HCT116 (cell line): Measurements from ENCODE around the gene LIPT2. TPM values are rescaled to one million over a fixed set of nuclear protein-coding genes. Genes with fewer than 3 reads are reported as not detected.

ENCODE experiments used
- ATAC-seq: fragments of 200-7000 bp; cut with Tn5 transposase; 2 replicates; pipeline ENCODE4 v1.9.1; 2020; ENCODE audit warnings: mild to moderate bottlenecking, moderate library complexity
- BruUV-seq: library from RNA; stranded (reverse); fragments of 400-500 nt; replicated peaks from 2 replicates; lab custom pipeline; 2021; lab: Mats Ljungman, UMichigan
- CTCF ChIA-PET: fragments of 300-600 bp; sonication (Branson Sonifier 250); formaldehyde crosslinking; loops from one replicate; lab custom pipeline; 2021; ENCODE audit warnings: antibody characterized with exemption; lab: Charles Lee
- POLR2A ChIA-PET: fragments of 300-600, 350-600 bp; sonication (Branson Sonifier 250); formaldehyde crosslinking; loops from one replicate; lab custom pipeline; 2021; ENCODE audit warnings: antibody characterized with exemption; lab: Charles Lee
- RAD21 ChIA-PET, 2 experiments: fragments of 300-600 bp; sonication (Branson Sonifier 250); formaldehyde crosslinking; loops; one replicate each; lab custom pipeline; 2023; ENCODE audit warnings: low total read pairs in 2 of 2; ENCODE audit not compliant: uncharacterized antibody in 2 of 2, unreplicated experiment in 2 of 2, low non-redundant PET in 1 of 2; lab: Charles Lee
- DNase-seq: peaks from one replicate; pipeline ENCODE4 v3.0.0-alpha.2; 2010; ENCODE audit warnings: low read depth, low spot score
- H2AFZ ChIP-seq: fragments of 200-600 bp; shearing (Covaris generic), sonication (generic); 2 replicates; pipeline ENCODE4 v1.6.1; 2017; ENCODE audit warnings: low read depth, mixed run types, mixed read lengths, antibody characterized with exemption, low read length; ENCODE audit not compliant: poor library complexity, severe bottlenecking
- H3K27ac ChIP-seq: 2 replicates; pipeline ENCODE4 v1.5.1; 2012; ENCODE audit warnings: low read depth, low read length
- H3K27me3 ChIP-seq: fragments of 200-600 bp; sonication (generic); 2 replicates; pipeline ENCODE4 v1.6.1; 2016; ENCODE audit warnings: mixed run types, low read length, mixed read lengths; ENCODE audit not compliant: insufficient read depth
- H3K36me3 ChIP-seq, 2 experiments: fragments of 200-500 bp in 1 of 2; fragments of 200-600 bp in 1 of 2; sonication (Bioruptor generic) in 1 of 2; sonication (generic) in 1 of 2; 2 replicates each; pipeline versions ENCODE4 v1.5.1 to v1.6.1; 2014 to 2016; ENCODE audit warnings: low read length in 2 of 2, inconsistent platforms in 1 of 2, mixed read lengths in 1 of 2, mixed run types in 1 of 2; ENCODE audit not compliant: insufficient read depth in 2 of 2, control insufficient read depth in 1 of 2
- H3K4me1 ChIP-seq, 2 experiments: fragments of 200-600 bp in 1 of 2; sonication (generic) in 1 of 2; 2 replicates each; pipeline versions ENCODE4 v1.5.1 to v1.6.1; 2012 to 2017; ENCODE audit warnings: low read length in 2 of 2, inconsistent platforms in 1 of 2, mild to moderate bottlenecking in 1 of 2, mixed read lengths in 1 of 2, mixed run types in 1 of 2, moderate library complexity in 1 of 2; ENCODE audit not compliant: insufficient read depth in 2 of 2, control insufficient read depth in 1 of 2
- H3K4me2 ChIP-seq: fragments of 200-600 bp; sonication (generic); 2 replicates; pipeline ENCODE4 v1.6.1; 2017; ENCODE audit warnings: mixed run types, low read length, mixed read lengths
- H3K4me3 ChIP-seq, 2 experiments: fragments of 200-600 bp in 1 of 2; sonication (generic) in 1 of 2; replicated peaks in 1 of 2; 2 replicates each; pipeline ENCODE4 v1.5.1; 2011 to 2016; ENCODE audit warnings: low read length in 2 of 2, control low read depth in 1 of 2, low read depth in 1 of 2, mild to moderate bottlenecking in 1 of 2, mixed read lengths in 1 of 2, mixed run types in 1 of 2
- H3K79me2 ChIP-seq: fragments of 200-600 bp; sonication (generic); 2 replicates; pipeline ENCODE4 v1.6.1; 2017; ENCODE audit warnings: mild to moderate bottlenecking, mixed run types, low read length, moderate library complexity, mixed read lengths; ENCODE audit not compliant: insufficient read depth
- H3K9ac ChIP-seq: fragments of 200-600 bp; sonication (generic); 2 replicates; pipeline ENCODE4 v1.6.1; 2016; ENCODE audit warnings: low read length, mixed read lengths
- H3K9me2 ChIP-seq: fragments of 200-600 bp; sonication (generic), shearing (Covaris generic); 2 replicates; pipeline ENCODE4 v1.6.1; 2017; ENCODE audit warnings: mixed run types, mild to moderate bottlenecking, moderate library complexity; ENCODE audit not compliant: insufficient read depth
- H3K9me3 ChIP-seq, 2 experiments: fragments of 200-500 bp in 1 of 2; fragments of 200-600 bp in 1 of 2; sonication (Bioruptor generic) in 1 of 2; sonication (generic) in 1 of 2; 2 replicates each; pipeline ENCODE4 v1.6.1; 2014 to 2017; ENCODE audit warnings: low read length in 2 of 2, mixed read lengths in 2 of 2, inconsistent platforms in 1 of 2, low read depth in 1 of 2, mild to moderate bottlenecking in 1 of 2, mixed run types in 1 of 2, moderate library complexity in 1 of 2; ENCODE audit not compliant: control insufficient read depth in 1 of 2, insufficient read depth in 1 of 2
- H4K20me1 ChIP-seq: fragments of 200-600 bp; sonication (generic), shearing (Covaris generic); 2 replicates; pipeline ENCODE4 v1.6.1; 2017; ENCODE audit warnings: mixed run types, mild to moderate bottlenecking, moderate library complexity; ENCODE audit not compliant: insufficient read depth
- CBX3 ChIP-seq: IDR thresholded peaks from 2 replicates; pipeline ENCODE4 v1.6.1; 2012; ENCODE audit warnings: low read depth
- CEBPB ChIP-seq: IDR thresholded peaks from 2 replicates; pipeline ENCODE4 v1.6.1; 2012; ENCODE audit warnings: low read depth
- CTCF ChIP-seq, 3 experiments: fragments of 200-600 bp in 1 of 3; sonication (generic) in 1 of 3; IDR thresholded peaks in 2 of 3; conservative IDR thresholded peaks in 1 of 3; 2 replicates each; pipeline ENCODE4 v1.5.1; 2012 to 2017; ENCODE audit warnings: low read depth in 2 of 3, low read length in 2 of 3, antibody characterized with exemption in 1 of 3, borderline replicate concordance in 1 of 3, control low read depth in 1 of 3, mild to moderate bottlenecking in 1 of 3, mixed read lengths in 1 of 3, mixed run types in 1 of 3, moderate library complexity in 1 of 3; ENCODE audit not compliant: insufficient read depth in 1 of 3
- EGR1 ChIP-seq: IDR thresholded peaks from 2 replicates; pipeline ENCODE4 v1.6.1; 2012; ENCODE audit warnings: low read depth
- ELF1 ChIP-seq: IDR thresholded peaks from 2 replicates; pipeline ENCODE4 v1.6.1; 2012; ENCODE audit warnings: low read depth, borderline replicate concordance
- EZH2 ChIP-seq: fragments of 200-600 bp; sonication (generic); IDR thresholded peaks from 2 replicates; pipeline ENCODE4 v1.6.1; 2017; ENCODE audit warnings: antibody characterized with exemption, mixed run types
- EZH2phosphoT487 ChIP-seq: fragments of 200-600 bp; IDR thresholded peaks from 2 replicates; pipeline ENCODE4 v1.6.1; 2018; ENCODE audit warnings: antibody characterized with exemption, borderline replicate concordance
- FOSL1 ChIP-seq: IDR thresholded peaks from 2 replicates; pipeline ENCODE4 v1.6.1; 2012; ENCODE audit warnings: low read depth
- JUND ChIP-seq: IDR thresholded peaks from 2 replicates; pipeline ENCODE4 v1.6.1; 2012
- MAX ChIP-seq: IDR thresholded peaks from 2 replicates; pipeline ENCODE4 v1.6.1; 2012
- POLR2A ChIP-seq: IDR thresholded peaks from 2 replicates; pipeline ENCODE4 v1.7.0; 2011; ENCODE audit warnings: borderline replicate concordance; ENCODE audit not compliant: insufficient read depth, insufficient read length; ENCODE audit errors: extremely low read depth
- POLR2AphosphoS5 ChIP-seq: IDR thresholded peaks from 2 replicates; pipeline ENCODE4 v1.6.1; 2011; ENCODE audit warnings: mild to moderate bottlenecking, low read depth, low read length, moderate library complexity
- RAD21 ChIP-seq: IDR thresholded peaks from 2 replicates; pipeline ENCODE4 v1.6.1; 2012; ENCODE audit warnings: low read depth, mild to moderate bottlenecking
- REST ChIP-seq: IDR thresholded peaks from 2 replicates; pipeline ENCODE4 v1.6.1; 2012; ENCODE audit warnings: low read depth
- SIN3A ChIP-seq: IDR thresholded peaks from 2 replicates; pipeline ENCODE4 v1.6.1; 2012; ENCODE audit warnings: low read depth
- SP1 ChIP-seq: IDR thresholded peaks from 2 replicates; pipeline ENCODE4 v1.6.1; 2012; ENCODE audit warnings: low read depth
- TCF7L2 ChIP-seq: IDR thresholded peaks from 2 replicates; pipeline ENCODE4 v1.7.0; 2011; ENCODE audit warnings: borderline replicate concordance, inconsistent platforms; ENCODE audit not compliant: insufficient read depth, insufficient read length; ENCODE audit errors: extremely low read depth
- YY1 ChIP-seq: IDR thresholded peaks from 2 replicates; pipeline ENCODE4 v1.6.1; 2011; ENCODE audit warnings: low read length, low read depth, moderate library complexity, mild to moderate bottlenecking; ENCODE audit not compliant: insufficient replicate concordance; ENCODE audit errors: extremely low read depth
- ZBTB33 ChIP-seq: IDR thresholded peaks from 2 replicates; pipeline ENCODE4 v1.6.1; 2011; ENCODE audit warnings: mild to moderate bottlenecking, low read length, moderate library complexity; ENCODE audit not compliant: insufficient replicate concordance; ENCODE audit errors: extremely low read depth
- intact Hi-C: fragments of 100-400 bp; cut with micrococcal nuclease; formaldehyde crosslinking; loops from 2 replicates; pipeline ENCODE4 v1.10.0; 2022
- total RNA-seq: library from RNA; stranded (reverse); gene quantifications from one replicate; pipeline ENCODE4 v1.2.1, GENCODE V29; 2021; ENCODE audit not compliant: unreplicated experiment

LIPT2 gene
- total RNA-seq, 1 experiment from 2014 or later = 3.4 TPM

GRCh38 chr11:74462631-74463030 is 30.9 kb downstream of the LIPT2 start:
- no peak overlapping the region for H2AFZ ChIP-seq
- intact Hi-C loops = no loop called here
- no peak overlapping the region for H3K4me2 ChIP-seq
- H3K4me1 ChIP-seq = peaks cover 2 to 7% of the 10 kb centered on the region in 2 experiments; a peak in 1 of 4 replicates
- CTCF ChIA-PET = interaction anchor here (0.8 to 1.3 kb wide), 2 partner anchors 9 to 13 kb away, joined by 4 to 5 read pairs; no protein-coding TSS in a partner anchor
- no peak for TF ChIP-seq TCF7L2
- no peak for TF ChIP-seq CEBPB
- no peak for TF ChIP-seq MAX
- TF ChIP-seq SP1 = no peak
- TF ChIP-seq YY1 = no peak
- no peak for TF ChIP-seq REST
- TF ChIP-seq ZBTB33 = no peak
- no peak for TF ChIP-seq ELF1
- TF ChIP-seq JUND = no peak
- TF ChIP-seq CTCF (IDR thresholded peaks at IDR 0.05 in 2 of 3, conservative IDR thresholded peaks at IDR 0.05 in 1 of 3; ENCODE audit: borderline replicate concordance in 1 of 3, insufficient read depth in 1 of 3, low read depth in 2 of 3, low read length in 2 of 3) = no peak
- TF ChIP-seq FOSL1 = no peak
- TF ChIP-seq POLR2A = no peak
- no peak for TF ChIP-seq EZH2
- TF ChIP-seq SIN3A = no peak
- TF ChIP-seq EGR1 = no peak
- TF ChIP-seq RAD21 = no peak
- TF ChIP-seq EZH2phosphoT487 = no peak
- TF ChIP-seq POLR2AphosphoS5 = no peak
- TF ChIP-seq CBX3 = no peak
- POLR2A ChIA-PET = no interaction called here
- H3K9ac ChIP-seq = no peak overlapping the region
- DNase-seq (no peak), ATAC-seq (no peak)
- RAD21 ChIA-PET = no interaction called here
- no peaks in the 10 kb centered on the region for H3K79me2 ChIP-seq
- no peak overlapping the region for H3K27ac ChIP-seq
- no peak overlapping the region for H3K4me3 ChIP-seq
- no TSS peak for BruUV-seq
- H4K20me1 ChIP-seq = no peaks in the 10 kb centered on the region
- H3K9me2 ChIP-seq = no peaks in the 10 kb centered on the region
- no peaks in the 10 kb centered on the region; the same call in 1 of the 2 replicates for H3K27me3 ChIP-seq
- no peaks in the 10 kb centered on the region for H3K9me3 ChIP-seq
- H3K36me3 ChIP-seq = no peaks in the 10 kb centered on the region
